Body of pancreas (tissue), 4 donors: Measurements from ENCODE around the gene NTSR2. TPM values are rescaled to one million over a fixed set of nuclear protein-coding genes. Genes with fewer than 3 reads are reported as not detected.
A peak's percentile ranks its signal among the peaks of the same experiment; 100 is the strongest.

Experiments
- ATAC-seq: fragments of 150-250 bp; one replicate; pipeline ENCODE4 v1.9.1; 2016
- DNase-seq, 4 donors: peaks; one replicate each; pipeline ENCODE4 v3.0.0-alpha.2; 2019
- H3K27ac ChIP-seq, 4 donors: fragments of 200-600 bp; sonication (generic); 1 replicate in 3 of 4; 2 replicates in 1 of 4; pipeline versions ENCODE4 v1.5.1 to v1.6.1; 2016 to 2019; ENCODE audit warnings: mild to moderate bottlenecking in 1 of 4, mixed read lengths in 1 of 4, moderate library complexity in 1 of 4
- H3K27me3 ChIP-seq, 2 donors: fragments of 200-600 bp; sonication (generic); one replicate each; pipeline ENCODE4 v1.6.0; 2016; ENCODE audit warnings: mild to moderate bottlenecking in 1 of 2
- H3K36me3 ChIP-seq, 2 donors: fragments of 200-600 bp; sonication (generic); replicated peaks in 1 of 2; 2 replicates each; pipeline ENCODE4 v1.5.1; 2016; ENCODE audit warnings: low read depth in 2 of 2; ENCODE audit not compliant: insufficient read depth in 1 of 2
- H3K4me1 ChIP-seq: fragments of 200-600 bp; sonication (generic); one replicate; pipeline ENCODE4 v1.6.0; 2016
- H3K4me3 ChIP-seq, 2 donors: fragments of 200-600 bp; sonication (generic); 1 replicate in 1 of 2; 2 replicates in 1 of 2; pipeline ENCODE4 v1.5.1; 2016 to 2019
- H3K9me3 ChIP-seq, 3 donors: fragments of 200-600 bp; sonication (generic); 1 replicate in 2 of 3; 2 replicates in 1 of 3; pipeline ENCODE4 v1.5.1; 2016
- POLR2A ChIP-seq, 3 donors: fragments of 450-650 bp; IDR thresholded peaks; one replicate each; pipeline ENCODE4 v1.6.1; 2016; ENCODE audit warnings: antibody characterized with exemption in 3 of 3, mild to moderate bottlenecking in 2 of 3
- whole genome bisulfite sequencing, 2 donors: methylation state at CpG; one replicate each; pipeline ENCODE4 v1.1.5; 2017; 5-methylcytosine and 5-hydroxymethylcytosine counted together
- intact Hi-C: fragments of 100-400 bp; cut with DNase I; formaldehyde crosslinking; loops from one replicate; pipeline ENCODE4 v1.15.1; 2023
- total RNA-seq, 2 donors: library from RNA; depleted of rRNA; stranded (reverse); fragments of >200 nt; gene quantifications; one replicate each; pipeline ENCODE4 v1.1.0, GENCODE V29; 2016
- TF ChIP-seq, protein P1 (sequence below), 7 experiments: fragments of 450-650 bp in 4 of 7; fragments of 200-600 bp in 3 of 7; sonication (generic) in 3 of 7; IDR thresholded peaks; one replicate each; pipeline ENCODE4 v1.5.1; 2016 to 2019; ENCODE audit warnings: antibody characterized with exemption in 7 of 7

The NTSR2 gene
- total RNA-seq, 2 donors from 2014 or later: not detected

DNA sequence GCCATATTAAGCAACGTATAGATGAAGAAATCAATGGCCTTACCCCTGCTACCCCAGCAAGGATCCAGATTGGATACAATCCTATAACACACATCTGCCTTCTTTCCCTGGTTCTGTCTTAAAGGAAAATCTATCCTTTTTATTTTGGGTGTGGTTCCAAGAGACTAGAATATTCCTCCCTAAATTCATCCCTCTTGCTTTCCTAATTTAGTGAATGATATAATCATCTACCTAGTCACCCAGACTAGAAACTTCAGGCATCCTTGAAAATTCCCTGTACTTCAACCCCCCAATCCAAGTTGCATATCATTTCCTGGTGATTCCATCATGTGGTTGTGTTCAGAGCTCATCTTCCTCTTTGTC lies 41.3 kb upstream of the NTSR2 start:
- Histone ChIP-seq H3K4me1 (peaks cover 22% of the 10 kb centered on the region), H3K27ac (peak overlapping the region in 1 of 4 donors; percentile 66), H3K36me3 (no peaks in the 10 kb centered on the region), H3K4me3 (no peak overlapping the region), H3K27me3 (no peaks in the 10 kb centered on the region), H3K9me3 (no peaks in the 10 kb centered on the region)
- TF ChIP-seq POLR2A (IDR thresholded peaks at IDR 0.05): no peak
- TF ChIP-seq, protein P1, sequence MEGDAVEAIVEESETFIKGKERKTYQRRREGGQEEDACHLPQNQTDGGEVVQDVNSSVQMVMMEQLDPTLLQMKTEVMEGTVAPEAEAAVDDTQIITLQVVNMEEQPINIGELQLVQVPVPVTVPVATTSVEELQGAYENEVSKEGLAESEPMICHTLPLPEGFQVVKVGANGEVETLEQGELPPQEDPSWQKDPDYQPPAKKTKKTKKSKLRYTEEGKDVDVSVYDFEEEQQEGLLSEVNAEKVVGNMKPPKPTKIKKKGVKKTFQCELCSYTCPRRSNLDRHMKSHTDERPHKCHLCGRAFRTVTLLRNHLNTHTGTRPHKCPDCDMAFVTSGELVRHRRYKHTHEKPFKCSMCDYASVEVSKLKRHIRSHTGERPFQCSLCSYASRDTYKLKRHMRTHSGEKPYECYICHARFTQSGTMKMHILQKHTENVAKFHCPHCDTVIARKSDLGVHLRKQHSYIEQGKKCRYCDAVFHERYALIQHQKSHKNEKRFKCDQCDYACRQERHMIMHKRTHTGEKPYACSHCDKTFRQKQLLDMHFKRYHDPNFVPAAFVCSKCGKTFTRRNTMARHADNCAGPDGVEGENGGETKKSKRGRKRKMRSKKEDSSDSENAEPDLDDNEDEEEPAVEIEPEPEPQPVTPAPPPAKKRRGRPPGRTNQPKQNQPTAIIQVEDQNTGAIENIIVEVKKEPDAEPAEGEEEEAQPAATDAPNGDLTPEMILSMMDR (IDR thresholded peaks at IDR 0.05): no peak
- intact Hi-C loops: no loop called here
- WGBS, 2 donors: 25 to 29% methylated on average over 1 of the region's 1 CpG
- no peak for DNase-seq
- no peak for ATAC-seq

DNA sequence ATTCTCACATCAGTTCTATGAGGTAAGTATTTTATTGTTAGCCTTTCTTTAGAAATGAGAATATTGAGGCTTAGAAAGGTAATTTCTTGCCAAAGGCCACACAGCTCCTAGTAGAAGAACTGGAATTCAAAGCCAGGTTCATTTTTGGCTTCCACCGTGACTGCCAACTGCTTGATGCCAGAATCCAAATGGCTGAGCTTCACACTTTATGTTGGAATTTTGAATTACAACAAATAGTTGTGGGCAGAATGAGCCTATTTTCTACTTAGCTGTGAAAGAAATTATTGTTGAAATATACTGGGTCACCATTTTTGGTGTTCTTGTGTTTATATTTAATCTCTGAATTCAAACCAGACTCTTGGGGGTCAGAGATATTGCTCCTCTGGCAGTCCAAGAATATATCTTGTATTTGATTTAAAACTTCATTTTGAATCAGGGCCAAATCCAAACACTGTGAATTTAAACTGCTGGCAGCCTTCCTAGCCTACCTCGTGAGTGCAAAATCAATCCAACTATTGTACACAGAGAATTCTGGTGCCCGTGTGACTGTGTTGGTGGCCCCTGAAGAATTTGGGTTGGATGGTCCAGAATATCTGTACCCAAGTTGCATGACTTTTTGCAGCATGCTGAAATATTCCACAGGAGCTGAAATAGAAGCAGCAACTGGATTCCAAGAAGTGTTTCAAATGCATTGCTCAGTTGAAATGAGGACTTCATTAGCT lies 40.8 kb upstream of the NTSR2 start:
- 7 to 9% methylated on average over 3 of the region's 3 CpGs for WGBS, 2 donors
- H3K27me3 ChIP-seq: no peaks in the 10 kb centered on the region
- ATAC-seq: peak; percentile 47

DNA sequence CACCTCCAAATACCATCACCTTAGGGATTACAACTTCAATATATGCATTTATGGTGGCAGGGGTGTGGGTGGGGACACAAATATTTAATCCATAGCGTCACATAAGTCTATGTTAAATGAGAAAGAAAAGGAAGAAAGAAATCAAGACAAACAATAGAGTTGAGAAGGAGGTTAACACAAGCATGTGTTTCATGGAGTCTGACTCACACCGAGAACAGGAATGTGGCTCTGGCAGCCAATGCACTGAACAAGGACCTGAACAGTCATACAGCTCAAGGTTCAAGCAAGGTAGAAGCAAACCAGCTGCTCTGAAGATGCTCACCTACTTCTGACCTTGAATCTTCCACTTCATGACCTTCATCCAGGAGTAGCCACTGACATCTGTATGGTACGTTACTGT lies 40.2 kb upstream of the NTSR2 start:
- ATAC-seq: peak; percentile 79

More for the DNA sequence above, 40.8 kb upstream of the NTSR2 start:
- DNase-seq: peak in 1 of 4 donors; percentile 52
- Histone ChIP-seq H3K4me3 (no peak overlapping the region), H3K27ac (peak overlapping the region; percentile 13 to 66 (median 44)), H3K36me3 (no peaks in the 10 kb centered on the region), H3K4me1 (peaks cover 19% of the 10 kb centered on the region), H3K9me3 (no peaks in the 10 kb centered on the region)
- no peak for TF ChIP-seq POLR2A (IDR thresholded peaks at IDR 0.05)
- TF ChIP-seq, protein P1 (IDR thresholded peaks at IDR 0.05): no peak
- intact Hi-C loops: no loop called here

DNA sequence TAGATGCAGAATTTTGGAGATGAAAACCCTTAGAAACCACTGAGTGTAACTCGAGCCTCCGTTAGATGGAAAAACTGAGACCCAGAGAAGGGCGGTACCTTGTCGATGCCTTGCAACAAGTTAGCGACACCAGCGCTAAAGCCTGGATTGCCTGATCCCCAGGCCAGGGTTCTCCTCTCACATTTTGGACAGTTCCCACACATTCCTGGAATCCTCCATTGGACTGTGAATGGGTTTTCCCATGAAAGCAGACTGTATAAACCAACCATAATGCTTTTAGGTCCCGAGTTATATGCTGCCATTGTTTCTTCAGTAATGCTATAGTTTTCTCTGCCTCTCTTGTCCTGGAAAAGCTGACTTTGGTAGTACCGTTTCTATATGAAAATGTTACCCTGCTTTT lies 39.3 kb upstream of the NTSR2 start:
- H3K27me3 ChIP-seq: no peaks in the 10 kb centered on the region
- DNase-seq (no peak), ATAC-seq (no peak)
- H3K36me3 ChIP-seq: no peaks in the 10 kb centered on the region
- peaks cover 19% of the 10 kb centered on the region for H3K4me1 ChIP-seq
- no peak overlapping the region for H3K4me3 ChIP-seq
- intact Hi-C loops: no loop called here
- H3K27ac ChIP-seq: no peak overlapping the region
- no peaks in the 10 kb centered on the region for H3K9me3 ChIP-seq
- TF ChIP-seq, protein P1 (IDR thresholded peaks at IDR 0.05): no peak
- TF ChIP-seq POLR2A (IDR thresholded peaks at IDR 0.05): no peak
- 90% methylated on average over 8 of the region's 8 CpGs for WGBS, 2 donors

More for the DNA sequence above, 40.2 kb upstream of the NTSR2 start:
- Histone ChIP-seq H3K27me3 (no peaks in the 10 kb centered on the region), H3K4me1 (peaks cover 19% of the 10 kb centered on the region), H3K27ac (peak overlapping the region; percentile 13 to 66 (median 44)), H3K36me3 (no peaks in the 10 kb centered on the region), H3K4me3 (no peak overlapping the region), H3K9me3 (no peaks in the 10 kb centered on the region)
- peak; percentile 40 to 59 (median 52) for DNase-seq
- WGBS, 2 donors: 28 to 32% methylated on average over 3 of the region's 3 CpGs
- intact Hi-C loops: no loop called here
- TF ChIP-seq, protein P1 (IDR thresholded peaks at IDR 0.05): no peak

DNA sequence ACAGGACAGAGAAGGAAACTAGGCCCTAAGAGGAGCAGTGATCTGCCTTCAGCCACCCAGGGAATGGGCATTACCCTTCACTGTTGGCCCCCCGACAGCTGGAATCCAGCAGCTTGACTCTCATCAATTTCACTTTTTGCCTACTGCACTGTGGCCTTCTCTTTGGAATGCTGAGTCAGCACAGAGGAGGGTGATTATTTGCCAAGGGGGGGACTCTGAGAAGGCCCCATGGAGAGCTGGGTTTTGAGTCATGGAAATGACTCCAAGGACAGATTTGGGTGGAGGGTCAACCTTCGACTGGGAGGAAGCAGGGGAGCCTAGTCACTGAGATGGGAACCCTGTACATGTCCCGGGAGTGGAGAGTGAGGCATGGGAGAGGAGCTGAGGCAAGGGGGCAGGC lies 38.1 kb upstream of the NTSR2 start:
- Histone ChIP-seq H3K4me1 (peaks cover 19% of the 10 kb centered on the region), H3K27ac (no peak overlapping the region), H3K9me3 (no peaks in the 10 kb centered on the region), H3K4me3 (no peak overlapping the region), H3K27me3 (no peaks in the 10 kb centered on the region), H3K36me3 (no peaks in the 10 kb centered on the region)
- intact Hi-C loops: no loop called here
- DNase-seq (no peak), ATAC-seq (no peak)
- 54 to 85% methylated on average over 2 to 3 of the region's 3 CpGs for WGBS, 2 donors
- TF ChIP-seq, protein P1 (IDR thresholded peaks at IDR 0.05): no peak
- TF ChIP-seq POLR2A (IDR thresholded peaks at IDR 0.05): no peak
